HEK293 (cell line): Measurements from ENCODE around the gene HIGD2A.
A peak's percentile ranks its signal among the peaks of the same experiment; 100 is the strongest.

Source experiments
- CTCF ChIA-PET: fragments of 350-600 bp; formaldehyde crosslinking; extraction: SDS; loops from one replicate; lab custom pipeline; 2021; ENCODE audit warnings: antibody characterized with exemption; lab: Yijun Ruan, JAX
- POLR2A ChIA-PET: fragments of 300-600 bp; formaldehyde crosslinking; extraction: SDS; loops from one replicate; lab custom pipeline; 2020; ENCODE audit warnings: antibody characterized with exemption, inconsistent platforms; lab: Yijun Ruan, JAX
- H3K27ac ChIP-seq: fragments of 200-500 bp; sonication (Bioruptor generic); 2 replicates; pipeline ENCODE4 v1.5.1; 2014; ENCODE audit warnings: low read depth, low read length, control low read depth, inconsistent platforms; ENCODE audit errors: extremely low read depth
- H3K36me3 ChIP-seq, 2 experiments: fragments of 200-500 bp in 1 of 2; sonication (Bioruptor generic) in 1 of 2; 1 replicate in 1 of 2; 2 replicates in 1 of 2; pipeline ENCODE4 v1.5.1; 2014 to 2017; ENCODE audit warnings: inconsistent platforms in 2 of 2, low read length in 2 of 2; ENCODE audit not compliant: control insufficient read depth in 2 of 2, insufficient read depth in 1 of 2
- H3K4me1 ChIP-seq: fragments of 200-500 bp; sonication (Bioruptor generic); 2 replicates; pipeline ENCODE4 v1.5.1; 2014; ENCODE audit warnings: mild to moderate bottlenecking, low read length, inconsistent platforms; ENCODE audit not compliant: control insufficient read depth, insufficient read depth
- H3K4me3 ChIP-seq: 2 replicates; pipeline ENCODE4 v1.5.1; 2011; ENCODE audit warnings: low read depth, mild to moderate bottlenecking, control low read depth, low read length, moderate library complexity
- H3K9me3 ChIP-seq: fragments of 200-500 bp; sonication (Bioruptor generic); 2 replicates; pipeline ENCODE4 v1.5.1; 2014; ENCODE audit warnings: low read depth, low read length, inconsistent platforms; ENCODE audit not compliant: control insufficient read depth, insufficient read depth
- BCL11A ChIP-seq: fragments of 450-650 bp; formaldehyde crosslinking; IDR thresholded peaks from 2 replicates; pipeline ENCODE4 v1.5.1; 2016; ENCODE audit warnings: low read depth, missing biosample characterization, missing genetic modification characterization
- KLF17 ChIP-seq: fragments of 450-650 bp; formaldehyde crosslinking; IDR thresholded peaks from 2 replicates; pipeline ENCODE4 v1.5.1; 2016; ENCODE audit warnings: missing biosample characterization, missing genetic modification characterization
- KLF7 ChIP-seq: fragments of 450-650 bp; formaldehyde crosslinking; IDR thresholded peaks from 2 replicates; pipeline ENCODE4 v1.5.1; 2016; ENCODE audit warnings: missing biosample characterization, missing genetic modification characterization, borderline replicate concordance
- YY1 ChIP-seq: fragments of 450-650 bp; formaldehyde crosslinking; IDR thresholded peaks from 2 replicates; pipeline ENCODE4 v1.5.1; 2018; ENCODE audit warnings: missing biosample characterization, missing genetic modification characterization
- ZBTB7A ChIP-seq: fragments of 450-650 bp; formaldehyde crosslinking; IDR thresholded peaks from 2 replicates; pipeline ENCODE4 v1.5.1; 2016; ENCODE audit warnings: low read depth, missing biosample characterization, missing genetic modification characterization
- ZNF132 ChIP-seq: fragments of 450-650 bp; formaldehyde crosslinking; IDR thresholded peaks from 2 replicates; pipeline ENCODE4 v1.5.1; 2017; ENCODE audit warnings: missing biosample characterization, missing genetic modification characterization, borderline replicate concordance
- ZNF157 ChIP-seq: fragments of 450-650 bp; formaldehyde crosslinking; IDR thresholded peaks from 2 replicates; pipeline ENCODE4 v1.5.1; 2016; ENCODE audit warnings: missing biosample characterization, missing genetic modification characterization
- ZNF280D ChIP-seq: fragments of 450-650 bp; formaldehyde crosslinking; IDR thresholded peaks from 2 replicates; pipeline ENCODE4 v1.5.1; 2016; ENCODE audit warnings: missing biosample characterization, missing genetic modification characterization
- ZNF423 ChIP-seq: fragments of 450-650 bp; formaldehyde crosslinking; IDR thresholded peaks from 2 replicates; pipeline ENCODE4 v1.5.1; 2016; ENCODE audit warnings: missing biosample characterization, missing genetic modification characterization
- ZNF473 ChIP-seq: fragments of 450-650 bp; formaldehyde crosslinking; IDR thresholded peaks from 2 replicates; pipeline ENCODE4 v1.5.1; 2017; ENCODE audit warnings: missing biosample characterization, missing genetic modification characterization
- ZNF514 ChIP-seq: fragments of 450-650 bp; formaldehyde crosslinking; IDR thresholded peaks from 2 replicates; pipeline ENCODE4 v1.5.1; 2016; ENCODE audit warnings: missing biosample characterization, missing genetic modification characterization
- ZNF529 ChIP-seq: fragments of 450-650 bp; formaldehyde crosslinking; IDR thresholded peaks from 2 replicates; pipeline ENCODE4 v1.5.1; 2017; ENCODE audit warnings: missing genetic modification characterization, missing biosample characterization; ENCODE audit not compliant: insufficient replicate concordance
- ZNF580 ChIP-seq: fragments of 450-650 bp; formaldehyde crosslinking; IDR thresholded peaks from 2 replicates; pipeline ENCODE4 v1.5.1; 2016; ENCODE audit warnings: missing biosample characterization, missing genetic modification characterization
- ZNF596 ChIP-seq: fragments of 450-650 bp; IDR thresholded peaks from 2 replicates; pipeline ENCODE4 v1.5.0; 2018; ENCODE audit warnings: missing biosample characterization, mild to moderate bottlenecking, missing genetic modification characterization, moderate library complexity
- ZNF624 ChIP-seq: fragments of 450-650 bp; formaldehyde crosslinking; IDR thresholded peaks from 2 replicates; pipeline ENCODE4 v1.5.1; 2017; ENCODE audit warnings: missing biosample characterization, missing genetic modification characterization
- ZNF629 ChIP-seq: fragments of 450-650 bp; formaldehyde crosslinking; IDR thresholded peaks from 2 replicates; pipeline ENCODE4 v1.5.1; 2017; ENCODE audit warnings: missing biosample characterization, missing genetic modification characterization
- ZNF639 ChIP-seq: fragments of 450-650 bp; formaldehyde crosslinking; IDR thresholded peaks from 2 replicates; pipeline ENCODE4 v1.5.1; 2016; ENCODE audit warnings: missing biosample characterization, missing genetic modification characterization
- ZNF670 ChIP-seq: fragments of 450-650 bp; formaldehyde crosslinking; IDR thresholded peaks from 2 replicates; pipeline ENCODE4 v1.5.1; 2016; ENCODE audit warnings: missing biosample characterization, missing genetic modification characterization, low read depth
- ZNF704 ChIP-seq: fragments of 450-650 bp; formaldehyde crosslinking; IDR thresholded peaks from 2 replicates; pipeline ENCODE4 v1.5.1; 2016; ENCODE audit warnings: missing biosample characterization, missing genetic modification characterization
- ZNF785 ChIP-seq: fragments of 450-650 bp; formaldehyde crosslinking; IDR thresholded peaks from 2 replicates; pipeline ENCODE4 v1.5.1; 2016; ENCODE audit warnings: missing biosample characterization, missing genetic modification characterization
- ZSCAN4 ChIP-seq: fragments of 450-650 bp; formaldehyde crosslinking; IDR thresholded peaks from 2 replicates; pipeline ENCODE4 v1.5.1; 2017; ENCODE audit warnings: missing biosample characterization, missing genetic modification characterization

Gene HIGD2A

GRCh38 chr5:176365351-176366231 is 23.0 kb upstream of the HIGD2A start, which contains the start of gene ARL10 (continued):
- no peak for TF ChIP-seq ZNF785 (tag by site-specific recombination)

- ChIA-PET CTCF (interaction anchor here (0.7 kb wide), 1 partner anchor 804 kb away, joined by 3 read pairs; no protein-coding TSS in a partner anchor), POLR2A (no interaction called here)
- TF ChIP-seq ZNF132 (tag by site-specific recombination) = no peak
- no peak for TF ChIP-seq ZNF473 (tag by site-specific recombination)
- no peak for TF ChIP-seq ZNF670 (tag by site-specific recombination)
- TF ChIP-seq BCL11A = no peak
- no peak for TF ChIP-seq YY1 (tag by site-specific recombination)
- no peak for TF ChIP-seq ZNF580 (tag by site-specific recombination)
- no peak for TF ChIP-seq ZNF629 (tag by site-specific recombination)
- no peak for TF ChIP-seq ZNF514 (tag by site-specific recombination)
- TF ChIP-seq ZNF280D (tag by site-specific recombination) = no peak
- TF ChIP-seq ZNF639 (tag by site-specific recombination) = no peak
- no peak for TF ChIP-seq ZNF423
- no peak for TF ChIP-seq ZNF596 (tag by site-specific recombination)
- no peak for TF ChIP-seq ZNF624 (tag by site-specific recombination)
- Histone ChIP-seq H3K4me1 (no peaks in the 10 kb centered on the region), H3K4me3 (peak overlapping the region; percentile 60), H3K36me3 (peaks cover 7 to 45% of the 10 kb centered on the region in 2 experiments; a peak in 2 of 3 replicates), H3K27ac (no peak overlapping the region), H3K9me3 (no peaks in the 10 kb centered on the region)
Observed at GRCh38 chr5:176366232-176366894, 22.2 kb upstream of the HIGD2A start.

- CTCF ChIA-PET = interaction anchor here (0.7 kb wide), 1 partner anchor 551 kb away, joined by 3 read pairs; no protein-coding TSS in a partner anchor
- no peak overlapping the region for H3K27ac ChIP-seq
- no peaks in the 10 kb centered on the region for H3K4me1 ChIP-seq
- no peak overlapping the region for H3K4me3 ChIP-seq
- H3K9me3 ChIP-seq = no peaks in the 10 kb centered on the region
- POLR2A ChIA-PET = no interaction called here
- peaks cover 7 to 66% of the 10 kb centered on the region in 2 experiments; a peak in 2 of 3 replicates for H3K36me3 ChIP-seq
- TF ChIP-seq KLF17 (tag by site-specific recombination) (no peak), ZBTB7A (no peak), ZSCAN4 (no peak), ZNF639 (tag by site-specific recombination) (no peak), ZNF157 (tag by site-specific recombination) (no peak), ZNF529 (tag by site-specific recombination) (no peak), ZNF629 (tag by site-specific recombination) (no peak), KLF7 (no peak), ZNF704 (no peak)
Observed at GRCh38 chr5:176368726-176369125, 19.8 kb upstream of the HIGD2A start.
